Fibroblast of skin of left quadriceps (primary cell): ENCODE measurements around the gene KIF1B.
"Not testable (repeated sequence)": the region's sequence is repeated elsewhere in the genome, so short reads cannot be mapped to it uniquely, and the experiment has no call there.

Source experiments
- DNase-seq, 2 experiments: peaks; one replicate each; pipeline ENCODE4 v3.0.0-alpha.2; 2013; ENCODE audit warnings: low read depth in 2 of 2

KIF1B gene

GRCh38 chr1:10229903-10230302 is 19.5 kb downstream of the KIF1B start:
- no peak for DNase-seq

- DNase-seq, result no peak
Measured at GRCh38 chr1:10232163-10232562, 21.8 kb downstream of the KIF1B start.

- peak in 1 of 2 experiments; percentile 52 for DNase-seq
Measured at GRCh38 chr1:10236405-10237156, 26.2 kb downstream of the KIF1B start.

GRCh38 chr1:10237157-10237539 is 26.8 kb downstream of the KIF1B start:
- DNase-seq, result no peak

GRCh38 chr1:10242135-10242534 is 31.8 kb downstream of the KIF1B start:
- DNase-seq, result no peak

- no peak for DNase-seq
Measured at GRCh38 chr1:10242811-10243210, 32.4 kb downstream of the KIF1B start.

- no peak for DNase-seq
Measured at GRCh38 chr1:10245674-10246073, 35.3 kb downstream of the KIF1B start.

GRCh38 chr1:10249808-10250457 is 39.6 kb downstream of the KIF1B start:
- no peak for DNase-seq

GRCh38 chr1:10250663-10251062 is 40.3 kb downstream of the KIF1B start:
- no peak for DNase-seq

- not testable (repeated sequence) for DNase-seq
Measured at GRCh38 chr1:10251325-10252108, 41.1 kb downstream of the KIF1B start.

- peak; percentile 26 to 34 for DNase-seq
Measured at GRCh38 chr1:10252508-10252907, 42.1 kb downstream of the KIF1B start.

GRCh38 chr1:10253149-10253548 is 42.8 kb downstream of the KIF1B start:
- DNase-seq, result no peak

GRCh38 chr1:10253755-10254154 is 43.4 kb downstream of the KIF1B start:
- DNase-seq, result peak; percentile 70 to 72

GRCh38 chr1:10257851-10258250 is 47.5 kb downstream of the KIF1B start:
- no peak for DNase-seq

- not testable (repeated sequence) for DNase-seq
Measured at GRCh38 chr1:10259547-10259946, 49.2 kb downstream of the KIF1B start.

- no peak for DNase-seq
Measured at GRCh38 chr1:10263450-10264082, 53.2 kb downstream of the KIF1B start.

GRCh38 chr1:10265027-10265426 is 54.7 kb downstream of the KIF1B start:
- DNase-seq, result no peak

- DNase-seq, result no peak
Measured at GRCh38 chr1:10265900-10266299, 55.5 kb downstream of the KIF1B start.

GRCh38 chr1:10267319-10267718 is 56.9 kb downstream of the KIF1B start:
- DNase-seq, result no peak

- no peak for DNase-seq
Measured at GRCh38 chr1:10267921-10268320, 57.6 kb downstream of the KIF1B start.

- DNase-seq, result no peak
Measured at GRCh38 chr1:10271090-10271489, 60.7 kb downstream of the KIF1B start.

- no peak for DNase-seq
Measured at GRCh38 chr1:10271869-10272268, 61.5 kb downstream of the KIF1B start.
